Ecto neural progenitor cell (in vitro differentiated cells): ENCODE measurements around the gene SH3BP2.
A peak's percentile ranks its signal among the peaks of the same experiment; 100 is the strongest.

Experiments
- DNase-seq: peaks from one replicate; pipeline ENCODE4 v3.0.0-alpha.2; 2018; ENCODE audit warnings: low spot score

Gene SH3BP2, protein sequence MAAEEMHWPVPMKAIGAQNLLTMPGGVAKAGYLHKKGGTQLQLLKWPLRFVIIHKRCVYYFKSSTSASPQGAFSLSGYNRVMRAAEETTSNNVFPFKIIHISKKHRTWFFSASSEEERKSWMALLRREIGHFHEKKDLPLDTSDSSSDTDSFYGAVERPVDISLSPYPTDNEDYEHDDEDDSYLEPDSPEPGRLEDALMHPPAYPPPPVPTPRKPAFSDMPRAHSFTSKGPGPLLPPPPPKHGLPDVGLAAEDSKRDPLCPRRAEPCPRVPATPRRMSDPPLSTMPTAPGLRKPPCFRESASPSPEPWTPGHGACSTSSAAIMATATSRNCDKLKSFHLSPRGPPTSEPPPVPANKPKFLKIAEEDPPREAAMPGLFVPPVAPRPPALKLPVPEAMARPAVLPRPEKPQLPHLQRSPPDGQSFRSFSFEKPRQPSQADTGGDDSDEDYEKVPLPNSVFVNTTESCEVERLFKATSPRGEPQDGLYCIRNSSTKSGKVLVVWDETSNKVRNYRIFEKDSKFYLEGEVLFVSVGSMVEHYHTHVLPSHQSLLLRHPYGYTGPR

GRCh38 chr4:2792711-2793585, at the start of gene SH3BP2:
Gene SH3BP2, plus strand, starts transcription at chr4:2793085. Its CDS starts 27,533 bp downstream, at chr4:2820618.
- DNase-seq = peak; percentile 85

DNA sequence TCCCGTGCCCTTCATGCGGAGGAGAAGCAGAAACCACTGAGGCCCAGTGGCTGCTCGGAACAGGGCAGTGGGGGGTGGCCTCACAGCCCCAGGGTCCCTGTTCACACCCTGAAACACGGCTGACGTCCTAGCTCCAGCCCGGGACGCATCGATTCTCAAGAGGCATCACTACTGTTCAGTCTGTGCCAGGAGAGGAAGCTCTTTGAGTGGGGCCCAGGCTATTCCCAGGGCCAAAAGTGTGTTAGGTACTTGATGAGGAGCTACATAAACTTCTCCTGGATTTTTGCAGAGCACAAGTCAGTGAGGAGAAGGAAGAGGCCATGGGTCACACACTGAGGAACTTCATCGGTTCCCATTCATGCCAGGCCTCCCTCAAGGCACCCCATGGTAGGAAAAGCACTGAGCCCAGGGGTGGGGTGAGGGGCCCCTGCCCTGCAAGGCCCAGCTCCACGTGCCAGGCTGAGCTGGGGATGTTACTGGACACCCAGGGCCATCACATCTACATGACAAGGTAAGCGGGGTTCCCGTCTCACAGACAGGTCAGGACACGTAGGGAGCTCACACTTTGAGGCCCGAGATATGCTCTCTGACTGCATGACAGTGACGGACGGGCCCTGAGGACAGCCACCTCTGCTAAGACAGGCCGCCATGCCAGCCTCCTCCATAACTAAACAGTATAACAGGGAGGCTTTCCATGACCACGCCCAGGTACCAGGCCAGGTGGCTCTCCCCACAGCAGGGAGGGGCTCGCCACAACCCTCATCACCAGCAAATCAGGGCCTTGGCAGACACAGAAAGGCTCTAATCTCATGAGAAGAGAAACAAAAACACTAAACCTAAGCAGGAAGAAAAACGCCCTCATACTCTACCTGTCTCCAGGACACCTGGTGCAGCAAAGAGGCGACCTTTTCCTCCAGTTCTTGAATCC, 49.1 kb upstream of the SH3BP2 start:
- DNase-seq = no peak

GRCh38 chr4:2744576-2745270, 48.2 kb upstream of the SH3BP2 start:
- DNase-seq = no peak

DNA sequence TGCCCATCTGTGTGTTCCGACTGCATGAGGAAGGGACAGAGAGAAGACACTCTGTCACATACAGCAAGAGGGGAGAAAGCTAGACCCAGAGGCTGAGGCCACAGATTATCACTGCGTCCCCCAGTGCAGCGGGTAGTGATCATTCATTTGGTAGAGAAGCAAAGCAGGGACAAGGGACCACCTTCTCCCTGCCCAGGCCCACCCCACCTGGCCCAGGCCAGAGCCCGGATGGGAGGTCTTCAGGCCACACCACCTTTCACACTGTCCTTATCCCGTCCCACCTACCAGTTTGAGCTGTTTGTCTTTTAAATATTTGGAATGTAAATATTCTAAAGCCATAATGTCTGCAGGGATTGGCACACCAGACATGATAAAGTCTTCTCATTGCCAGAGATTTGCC, 47.4 kb upstream of the SH3BP2 start:
- no peak for DNase-seq

DNA sequence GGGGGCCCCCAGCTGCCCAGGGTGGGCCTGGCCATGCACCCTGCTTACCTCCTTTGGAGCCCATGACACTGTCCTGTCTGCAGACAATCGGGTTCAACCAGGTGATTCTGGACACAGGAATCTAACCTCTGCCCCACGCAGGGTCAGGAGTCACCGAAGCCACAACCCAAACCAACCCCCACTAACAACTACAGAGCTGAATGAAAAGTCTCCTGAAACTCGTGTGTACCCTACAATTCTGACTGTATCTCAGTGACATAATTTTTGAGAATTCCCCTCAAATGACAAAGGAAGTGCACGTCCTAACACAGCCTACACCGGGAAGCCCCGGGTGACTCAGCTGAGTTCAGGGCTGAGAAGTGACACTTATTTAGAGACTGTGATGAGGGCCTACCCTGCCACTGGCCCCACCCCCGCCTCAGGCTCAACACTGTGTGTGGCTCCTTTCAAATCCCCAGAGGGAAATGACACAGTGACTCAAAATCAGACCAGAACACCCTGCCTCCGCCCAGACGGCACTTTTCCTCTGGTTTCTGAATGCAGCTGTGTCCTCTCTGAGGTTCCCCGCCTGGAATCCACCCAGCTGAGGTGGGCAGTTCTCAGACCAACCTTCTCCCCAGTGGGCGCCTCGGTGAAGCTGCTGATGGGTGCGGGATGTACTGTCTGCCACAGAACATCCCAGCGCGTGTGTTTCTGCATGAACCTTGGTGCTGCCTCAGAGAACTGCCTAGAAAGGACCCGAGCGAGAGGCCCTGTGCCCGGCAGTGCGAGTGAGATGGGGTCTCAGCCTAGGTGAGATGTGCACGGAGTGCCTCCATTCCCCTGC, 46.7 kb upstream of the SH3BP2 start:
- no peak for DNase-seq

DNA sequence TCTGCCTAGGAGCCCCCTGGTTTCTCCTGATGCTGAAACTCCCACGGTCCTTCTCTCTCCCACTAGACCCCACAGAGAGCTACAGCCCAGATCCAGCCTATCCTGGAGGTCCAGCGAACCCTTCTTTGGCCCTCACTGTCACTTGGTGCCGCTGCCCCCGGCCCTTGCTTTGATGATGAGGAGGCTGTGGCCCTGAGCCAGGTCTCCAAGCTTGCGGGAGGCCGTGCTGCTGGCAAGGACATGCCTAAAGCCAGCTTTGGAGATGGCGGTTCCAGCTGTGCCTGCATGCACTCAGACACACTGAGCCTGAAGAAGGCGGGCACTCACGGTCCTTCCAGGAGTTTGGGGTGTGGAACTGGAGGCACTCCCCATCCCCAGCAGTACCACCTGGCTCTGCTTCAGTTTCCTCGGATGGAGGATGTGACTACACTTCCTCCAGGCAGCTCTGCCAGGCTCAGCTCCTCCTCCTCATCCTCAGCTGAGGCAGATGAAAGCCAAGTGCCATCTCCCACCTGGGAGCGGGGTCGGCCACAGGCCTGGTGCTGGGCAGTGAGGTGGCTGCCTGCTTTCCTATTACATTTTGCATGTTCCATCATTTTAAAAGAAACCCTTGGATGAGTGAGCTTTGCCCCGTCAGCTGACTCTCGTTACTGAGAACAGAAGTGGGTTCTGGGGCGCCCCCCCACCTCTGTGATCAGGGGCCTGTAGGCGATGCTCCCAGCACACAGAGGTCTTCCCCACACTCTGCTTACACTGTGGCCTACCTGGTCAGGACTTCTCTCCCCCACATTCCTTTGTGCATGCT, 45.8 kb upstream of the SH3BP2 start:
- no peak for DNase-seq

DNA sequence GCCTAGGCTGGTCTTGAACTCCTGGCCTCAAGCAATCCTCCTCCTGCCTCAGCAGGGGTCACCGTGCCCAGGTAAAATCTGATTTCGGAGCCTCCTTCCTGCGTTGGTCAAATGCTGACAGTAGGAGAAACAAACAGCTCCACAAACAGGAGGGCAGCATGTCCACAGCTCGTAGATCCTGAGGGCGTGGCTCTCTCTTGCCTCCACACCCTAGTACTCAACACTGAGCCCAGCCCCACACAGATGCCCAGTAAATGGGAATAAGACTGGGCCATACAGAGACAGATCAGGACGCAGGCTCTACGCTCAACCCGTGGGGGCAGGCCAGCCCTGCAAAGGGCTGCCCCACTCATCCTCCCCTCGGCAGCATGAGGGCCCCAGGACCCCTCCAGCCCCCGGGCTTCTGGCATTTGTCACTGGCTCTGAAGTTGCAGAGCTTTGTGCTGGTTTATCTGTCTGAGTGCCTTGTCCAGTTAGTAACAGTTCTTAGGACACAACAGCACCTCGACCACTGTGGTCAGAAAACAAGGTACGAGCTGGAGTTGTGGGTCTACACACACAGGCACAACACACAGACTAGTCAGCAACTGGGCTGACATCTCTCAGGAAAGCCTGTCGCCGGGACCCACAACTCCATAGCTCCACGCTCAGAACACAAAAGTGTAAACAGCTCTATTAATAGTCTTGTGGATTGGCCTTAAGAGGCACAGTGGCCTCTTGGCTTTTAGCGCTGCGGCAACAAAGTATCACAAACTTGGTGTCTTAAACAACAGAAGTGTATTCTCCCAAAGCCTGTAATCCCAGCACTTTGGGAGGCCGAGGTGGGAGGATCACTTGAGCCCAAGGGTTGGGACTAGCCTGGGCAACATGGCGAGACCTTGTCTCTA, 41.9 kb upstream of the SH3BP2 start:
- no peak for DNase-seq

GRCh38 chr4:2753436-2753835, 39.4 kb upstream of the SH3BP2 start:
- no peak for DNase-seq

GRCh38 chr4:2754848-2755819, 37.8 kb upstream of the SH3BP2 start:
- DNase-seq = no peak

DNA sequence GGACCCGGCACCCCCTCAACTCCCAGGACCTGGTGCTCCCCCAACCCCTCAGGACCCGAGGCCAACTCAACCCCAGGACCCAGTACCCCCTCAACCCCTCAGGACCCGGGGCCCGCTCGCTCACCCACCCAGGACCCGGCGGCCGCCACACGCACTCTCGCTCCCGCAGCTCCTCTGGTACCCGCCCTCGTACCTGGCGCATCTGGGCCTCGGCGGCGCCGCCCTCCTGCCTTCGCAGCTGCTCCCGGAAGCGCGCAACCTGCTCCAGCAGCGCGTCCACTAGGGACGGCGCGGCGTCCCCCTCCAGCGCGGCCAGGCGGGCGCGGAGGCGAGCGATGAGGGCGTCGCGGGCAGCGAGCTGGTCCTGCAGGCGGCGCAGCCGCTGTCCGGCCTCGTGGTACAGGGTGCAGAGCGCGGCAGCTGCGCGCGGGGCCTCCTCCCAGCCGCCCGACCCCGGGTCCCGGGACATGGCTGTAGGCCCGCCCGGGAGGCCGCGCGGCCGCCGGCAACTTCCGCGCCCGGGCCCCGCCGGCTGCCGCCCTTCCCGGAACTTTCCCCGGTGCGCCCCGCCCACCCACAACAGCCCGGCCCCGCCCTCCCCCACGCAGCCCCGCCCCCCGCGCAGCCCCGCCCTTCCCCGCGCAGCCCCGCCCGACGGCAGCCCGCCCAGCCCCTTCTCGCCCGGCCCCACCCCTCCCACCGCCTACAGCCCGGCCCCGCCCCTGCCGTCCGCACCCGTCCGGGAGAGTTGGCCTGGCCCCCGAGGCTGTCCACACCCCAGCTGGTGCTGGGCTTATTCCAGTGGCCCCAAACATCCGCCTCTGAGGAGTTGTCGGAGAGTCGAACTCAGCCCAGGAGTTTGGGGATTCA, 36.8 kb upstream of the SH3BP2 start, which contains the start of gene TNIP2:
Gene TNIP2, minus strand, starts transcription at position 516 of the 870 bp plus-strand sequence. Its CDS starts 47 bp downstream, at position 469.
- peak; percentile 89 for DNase-seq

GRCh38 chr4:2756691-2757350, 36.1 kb upstream of the SH3BP2 start:
- no peak for DNase-seq

- no peak for DNase-seq
Measured at GRCh38 chr4:2757426-2757825, 35.5 kb upstream of the SH3BP2 start.

DNA sequence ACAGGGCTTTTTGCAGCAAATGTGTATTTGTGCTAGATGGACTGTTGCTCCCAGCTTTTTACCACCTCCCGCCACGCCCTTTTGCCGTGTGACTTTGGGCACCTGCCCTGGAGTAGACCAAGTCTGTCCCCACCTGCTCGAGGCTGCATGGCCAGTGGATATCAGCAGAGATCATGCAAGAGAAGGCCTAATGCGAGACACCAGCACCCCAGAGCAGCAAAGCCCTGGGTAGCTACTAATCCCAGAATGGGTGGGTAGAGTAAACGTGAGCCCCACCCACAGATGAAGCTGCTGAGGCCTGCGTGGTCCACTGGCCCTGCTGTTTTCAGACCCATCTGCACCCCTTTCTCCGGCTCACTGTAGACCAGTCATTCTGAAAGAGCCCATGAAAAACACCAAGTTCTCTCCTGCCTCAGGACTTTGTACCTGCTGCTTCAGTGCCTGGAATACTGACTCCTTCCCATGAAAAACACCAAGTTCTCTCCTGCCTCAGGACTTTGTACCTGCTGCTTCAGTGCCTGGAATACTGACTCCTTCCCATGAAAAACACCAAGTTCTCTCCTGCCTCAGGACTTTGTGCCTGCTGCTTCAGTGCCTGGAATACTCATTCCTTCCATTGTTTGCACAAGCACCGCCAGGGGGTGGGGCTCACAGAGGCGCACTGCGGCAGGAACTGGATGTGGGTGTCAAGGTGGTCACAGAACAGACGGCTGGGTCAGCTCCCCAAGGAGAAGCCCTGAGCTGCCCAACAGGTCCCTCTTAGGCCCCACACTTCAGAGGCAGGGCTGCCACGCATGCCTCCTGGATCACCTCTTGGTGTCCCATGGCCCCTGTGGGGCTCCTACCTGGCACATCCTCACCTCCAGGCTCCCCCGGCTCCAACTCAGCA, 31.6 kb upstream of the SH3BP2 start:
- no peak for DNase-seq

GRCh38 chr4:2762048-2762447, 30.8 kb upstream of the SH3BP2 start:
- DNase-seq = no peak
